H1 (cell line): Measurements from ENCODE around the gene CD247.

Experiments
- CREB1 ChIP-seq: IDR thresholded peaks from 2 replicates; pipeline ENCODE4 v1.6.1; 2012; ENCODE audit warnings: inconsistent platforms
- CTCF ChIP-seq, 3 experiments: IDR thresholded peaks; 1 replicate in 2 of 3; 2 replicates in 1 of 3; pipeline versions ENCODE4 v1.5.1 to v1.6.1; 2011; ENCODE audit warnings: low read length in 3 of 3, mild to moderate bottlenecking in 3 of 3, inconsistent platforms in 2 of 3, low read depth in 1 of 3, moderate library complexity in 1 of 3; ENCODE audit not compliant: insufficient read depth in 1 of 3; ENCODE audit errors: control extremely low read depth in 1 of 3
- EP300 ChIP-seq, 2 experiments: IDR thresholded peaks; 1 replicate in 1 of 2; 2 replicates in 1 of 2; pipeline ENCODE4 v1.6.1; 2011 to 2012; ENCODE audit warnings: low read depth in 2 of 2, low read length in 2 of 2, mild to moderate bottlenecking in 2 of 2, borderline replicate concordance in 1 of 2, inconsistent platforms in 1 of 2, moderate library complexity in 1 of 2
- JUND ChIP-seq: IDR thresholded peaks from 2 replicates; pipeline ENCODE4 v1.6.1; 2011; ENCODE audit warnings: mild to moderate bottlenecking, improper control_type of control experiment, low read length
- POLR2A ChIP-seq, 2 experiments: IDR thresholded peaks; 1 replicate in 1 of 2; 2 replicates in 1 of 2; pipeline ENCODE4 v1.6.1; 2011; ENCODE audit warnings: low read depth in 2 of 2, low read length in 2 of 2, mild to moderate bottlenecking in 2 of 2; ENCODE audit errors: control extremely low read depth in 1 of 2
- POLR2AphosphoS5 ChIP-seq: IDR thresholded peaks from 2 replicates; pipeline ENCODE4 v1.6.1; 2011; ENCODE audit warnings: low read depth, low read length
- RBBP5 ChIP-seq: IDR thresholded peaks from 2 replicates; pipeline ENCODE4 v1.7.1; 2012; ENCODE audit warnings: low read depth, mild to moderate bottlenecking, inconsistent platforms, low read length, moderate library complexity, borderline replicate concordance
- SIX5 ChIP-seq: IDR thresholded peaks from 2 replicates; pipeline ENCODE4 v1.6.1; 2011; ENCODE audit warnings: mild to moderate bottlenecking, low read depth, low read length
- SRF ChIP-seq: IDR thresholded peaks from 2 replicates; pipeline ENCODE4 v1.6.1; 2011; ENCODE audit warnings: mild to moderate bottlenecking, low read depth, low read length, moderate library complexity
- ZNF274 ChIP-seq: IDR thresholded peaks from 2 replicates; pipeline ENCODE4 v1.7.0; 2012; ENCODE audit warnings: low read length, borderline replicate concordance; ENCODE audit errors: extremely low read depth

- TF ChIP-seq EP300 (IDR thresholded peaks at IDR 0.05; ENCODE audit: borderline replicate concordance in 1 of 2, low read depth in 2 of 2, low read length in 2 of 2) (no peak), CTCF (IDR thresholded peaks at IDR 0.05; ENCODE audit: control extremely low read depth in 1 of 3, insufficient read depth in 1 of 3, low read depth in 1 of 3, low read length in 3 of 3) (no peak), ZNF274 (no peak), SRF (no peak), RBBP5 (no peak), POLR2AphosphoS5 (no peak), JUND (no peak), POLR2A (IDR thresholded peaks at IDR 0.05; ENCODE audit: control extremely low read depth in 1 of 2, low read depth in 2 of 2, low read length in 2 of 2) (no peak), CREB1 (no peak), SIX5 (no peak)
Measured at GRCh38 chr1:167563579-167564246, 45.4 kb upstream of the CD247 start.
